AG04450 (cell line): ENCODE measurements around the gene EEF1AKMT2. TPM values are rescaled to one million over a fixed set of nuclear protein-coding genes. Genes with fewer than 3 reads are reported as not detected.
"Not testable (repeated sequence)": the region's sequence is repeated elsewhere in the genome, so short reads cannot be mapped to it uniquely, and the experiment has no call there.

Experiments used
- CTCF ChIA-PET: fragments of 300-600, 350-600 bp; formaldehyde crosslinking; extraction: SDS; loops from one replicate; lab custom pipeline; 2022; ENCODE audit warnings: antibody characterized with exemption, inconsistent platforms; lab: Charles Lee
- POLR2A ChIA-PET: fragments of 350-600 bp; formaldehyde crosslinking; extraction: SDS; loops from one replicate; lab custom pipeline; 2021; ENCODE audit warnings: antibody characterized with exemption, inconsistent platforms; lab: Yijun Ruan, JAX
- DNase-seq: peaks from one replicate; pipeline ENCODE4 v3.0.0-alpha.2; 2011; ENCODE audit warnings: low read depth, low spot score
- H3K27ac ChIP-seq: one replicate; pipeline ENCODE4 v1.5.1; 2012; ENCODE audit warnings: low read depth, low read length, control low read depth
- H3K27me3 ChIP-seq: one replicate; pipeline ENCODE4 v1.6.0; 2012; ENCODE audit warnings: low read length; ENCODE audit not compliant: control insufficient read depth, insufficient read depth
- H3K4me3 ChIP-seq: 2 replicates; pipeline ENCODE4 v1.5.1; 2011; ENCODE audit warnings: mild to moderate bottlenecking, low read depth, low read length, control low read depth
- H3K9me3 ChIP-seq: 2 replicates; pipeline ENCODE4 v1.5.1; 2012; ENCODE audit warnings: low read length; ENCODE audit not compliant: control insufficient read depth, insufficient read depth
- CTCF ChIP-seq: IDR thresholded peaks from 2 replicates; pipeline ENCODE4 v1.5.1; 2011; ENCODE audit warnings: low read depth, low read length, control low read depth, inconsistent platforms
- polyA plus RNA-seq: library from polyadenylated mRNA; depleted of rRNA; stranded (reverse); fragments of >200 nt; gene quantifications from 2 replicates; pipeline ENCODE4 v1.2.3, GENCODE V29; 2011

The EEF1AKMT2 gene
- polyA plus RNA-seq, 1 experiment: 24.0 TPM

GRCh38 chr10:124798781-124799180, 7.1 kb upstream of the EEF1AKMT2 start:
- Histone ChIP-seq H3K27me3 (peaks cover 4% of the 10 kb centered on the region), H3K9me3 (no peaks in the 10 kb centered on the region), H3K4me3 (no peak overlapping the region), H3K27ac (no peak overlapping the region)
- no peak for TF ChIP-seq CTCF
- ChIA-PET POLR2A (no interaction called here), CTCF (no interaction called here)
- no peak for DNase-seq

- TF ChIP-seq CTCF: no peak
- no peak for DNase-seq
- POLR2A ChIA-PET: no interaction called here
- CTCF ChIA-PET: interaction anchor here (0.7 kb wide), 1 partner anchor 263 kb away, joined by 3 read pairs; no protein-coding TSS in a partner anchor
- Histone ChIP-seq H3K27me3 (peaks cover 4% of the 10 kb centered on the region), H3K4me3 (no peak overlapping the region), H3K9me3 (no peaks in the 10 kb centered on the region), H3K27ac (no peak overlapping the region)
Observed at GRCh38 chr10:124798364-124798763, 6.7 kb upstream of the EEF1AKMT2 start.

- Histone ChIP-seq H3K9me3 (no peaks in the 10 kb centered on the region; the same call in 1 of the 2 replicates), H3K27me3 (peaks cover under 1% of the 10 kb centered on the region), H3K4me3 (no peak overlapping the region), H3K27ac (no peak overlapping the region)
- POLR2A ChIA-PET: interaction anchor here (0.7 kb wide), 1 partner anchor 22 kb away, joined by 4 read pairs; no protein-coding TSS in a partner anchor
- CTCF ChIA-PET: no interaction called here
- no peak for DNase-seq
- no peak for TF ChIP-seq CTCF
Observed at GRCh38 chr10:124792998-124793352, 1.3 kb upstream of the EEF1AKMT2 start.

GRCh38 chr10:124782900-124783299, 8.8 kb downstream of the EEF1AKMT2 start:
- DNase-seq, H3K27ac ChIP-seq, H3K27me3 ChIP-seq, POLR2A ChIA-PET, H3K9me3 ChIP-seq, H3K4me3 ChIP-seq, CTCF ChIA-PET: not testable (repeated sequence)

GRCh38 chr10:124768791-124769190, 22.9 kb downstream of the EEF1AKMT2 start:
- H3K4me3 ChIP-seq: no peak overlapping the region
- TF ChIP-seq CTCF: no peak
- no peak for DNase-seq
- H3K27me3 ChIP-seq: no peaks in the 10 kb centered on the region
- POLR2A ChIA-PET: no interaction called here
- peaks cover 3% of the 10 kb centered on the region; the same call in 1 of the 2 replicates for H3K9me3 ChIP-seq
- CTCF ChIA-PET: no interaction called here
- H3K27ac ChIP-seq: no peak overlapping the region
